GM03348 (cell line): Measurements from ENCODE around the gene TMEM204.
A peak's percentile ranks its signal among the peaks of the same experiment; 100 is the strongest.

Experiments
- DNase-seq: peaks from one replicate; pipeline ENCODE4 v3.0.0; 2012; ENCODE audit warnings: low spot score

The TMEM204 gene

GRCh38 chr16:1557576-1557975, 24.1 kb downstream of the TMEM204 start:
- DNase-seq, result no peak

GRCh38 chr16:1559446-1559975, 26.0 kb downstream of the TMEM204 start:
- DNase-seq, result no peak

GRCh38 chr16:1560153-1560552, 26.7 kb downstream of the TMEM204 start:
- no peak for DNase-seq

- DNase-seq, result no peak
These were observed 27.4 kb downstream of the TMEM204 start for GRCh38 chr16:1560866-1561265.

DNA sequence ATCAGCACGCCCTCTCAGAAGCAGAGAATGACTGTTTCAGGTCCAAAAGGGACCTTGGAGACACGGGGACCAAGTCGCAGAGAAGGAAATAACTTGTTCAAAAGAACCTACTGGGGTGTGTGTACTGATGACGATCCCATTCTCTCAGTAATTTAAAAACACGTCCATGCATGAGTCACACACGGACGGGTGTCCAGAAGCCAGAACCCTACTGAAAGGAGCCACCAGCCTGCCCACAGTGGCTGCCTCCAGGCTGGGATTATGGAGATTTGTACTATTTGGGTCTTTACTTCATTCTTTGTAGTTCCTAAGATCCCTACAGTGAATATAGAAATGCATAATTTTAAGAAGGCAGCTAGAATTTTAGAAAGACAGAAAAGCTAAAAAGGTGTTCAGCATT, 27.8 kb downstream of the TMEM204 start:
- no peak for DNase-seq

- DNase-seq, result no peak
These were observed 28.4 kb downstream of the TMEM204 start for GRCh38 chr16:1561836-1562235.

GRCh38 chr16:1563786-1564185, 30.3 kb downstream of the TMEM204 start:
- DNase-seq, result no peak

DNA sequence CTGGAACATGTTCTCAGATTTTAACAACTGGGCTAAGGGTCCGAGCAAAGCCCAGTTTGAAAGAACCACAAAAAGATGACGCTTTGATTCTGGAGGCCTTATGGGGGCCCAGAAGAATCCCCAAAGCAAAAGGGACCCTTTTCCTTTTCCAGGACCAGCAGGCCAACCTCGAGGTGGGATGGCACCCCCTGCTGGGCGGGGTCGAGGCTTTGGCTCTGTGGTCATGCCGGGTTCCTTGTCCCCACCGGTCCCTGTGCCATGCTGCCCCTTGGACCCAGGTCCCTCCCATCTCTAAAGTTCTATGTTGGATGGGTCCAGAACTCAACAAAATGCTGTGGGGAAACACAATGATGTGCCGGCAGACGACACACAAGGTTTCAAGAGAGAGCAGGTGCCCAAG, 30.9 kb downstream of the TMEM204 start:
- DNase-seq, result peak; percentile 31

DNA sequence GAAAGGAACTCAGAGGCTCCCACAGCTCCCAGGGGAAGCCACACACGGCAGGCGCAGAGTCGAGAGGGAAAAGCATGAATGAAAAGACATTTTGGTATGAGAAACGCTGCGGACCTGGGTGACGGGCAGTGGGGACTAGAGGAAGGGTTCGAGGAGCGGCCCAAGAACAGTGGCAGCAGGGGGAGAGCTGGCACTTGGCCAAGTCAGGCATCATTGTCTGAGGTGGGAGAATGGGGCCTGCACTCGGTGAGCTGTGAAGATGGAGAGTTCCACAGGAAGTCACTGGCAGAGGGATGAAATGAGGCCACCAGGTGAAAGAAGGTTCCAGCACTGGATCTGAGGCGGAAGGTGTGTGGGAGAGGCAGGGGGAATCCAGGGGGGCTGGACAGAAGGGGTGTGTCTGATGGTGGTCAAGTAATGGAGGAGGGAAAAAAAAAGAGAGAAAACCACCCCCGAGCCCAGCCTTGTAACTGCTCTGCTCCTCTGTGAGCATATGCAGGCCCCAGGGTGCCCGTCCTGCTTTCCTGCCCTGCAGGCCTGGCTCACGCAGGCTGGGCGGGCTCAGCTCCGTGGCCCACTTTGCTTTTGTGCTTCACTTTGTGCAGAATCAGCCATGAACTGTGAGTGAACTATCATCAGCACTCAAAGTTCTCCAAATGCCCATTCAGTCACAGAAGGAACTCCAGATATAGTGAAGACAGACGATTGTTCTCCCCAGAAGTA, 31.8 kb downstream of the TMEM204 start:
- no peak for DNase-seq

DNA sequence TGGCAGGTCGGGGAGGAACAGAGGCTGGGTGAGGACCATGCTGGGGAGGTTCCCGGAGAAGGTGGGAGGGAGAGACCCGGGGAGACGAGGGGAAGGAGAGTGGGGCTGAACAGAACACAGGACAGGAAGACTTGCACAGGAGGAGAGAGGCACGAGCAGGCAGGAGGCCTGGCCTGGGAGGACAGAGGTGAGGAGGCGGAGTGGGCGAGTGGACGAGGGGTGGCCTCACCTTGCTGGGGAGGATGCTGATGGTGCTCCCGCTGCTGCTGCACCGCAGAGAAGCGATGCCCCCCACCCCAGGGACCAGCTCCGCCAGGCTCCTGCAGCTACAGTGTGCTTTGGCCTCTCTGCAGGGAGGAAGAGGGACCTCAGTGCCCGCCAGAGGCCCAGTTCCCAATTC, 34.5 kb downstream of the TMEM204 start:
- no peak for DNase-seq

DNA sequence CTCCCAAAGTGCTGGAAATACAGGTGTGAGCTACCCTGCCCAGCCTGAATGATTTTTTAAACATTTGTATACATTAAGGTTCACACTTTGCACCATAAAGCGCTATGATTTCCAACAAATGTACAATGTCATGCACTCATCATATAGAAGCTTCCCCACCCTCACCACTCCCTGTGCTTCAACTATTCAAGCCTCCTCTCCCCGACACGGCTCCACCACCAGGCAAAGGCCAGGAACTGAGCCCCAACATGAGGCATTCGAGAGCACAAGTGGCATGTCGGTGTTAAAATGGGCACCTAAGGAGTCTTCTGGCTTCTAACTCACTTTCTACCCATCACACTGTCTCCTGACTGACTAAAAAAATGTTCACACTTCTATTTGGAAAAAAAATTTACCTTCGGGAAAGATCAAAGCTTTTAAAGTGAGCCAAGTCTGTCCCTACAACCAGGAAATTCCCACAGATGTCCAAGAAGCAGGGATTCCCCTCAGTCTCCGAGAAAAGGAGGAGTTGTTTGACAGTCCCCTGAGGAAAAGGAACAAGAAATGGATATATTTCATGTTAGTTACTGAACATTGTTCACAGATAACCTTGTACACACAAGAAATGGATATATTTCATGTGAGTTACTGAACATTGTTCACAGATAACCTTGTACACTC, 37.7 kb downstream of the TMEM204 start:
- DNase-seq, result no peak

DNA sequence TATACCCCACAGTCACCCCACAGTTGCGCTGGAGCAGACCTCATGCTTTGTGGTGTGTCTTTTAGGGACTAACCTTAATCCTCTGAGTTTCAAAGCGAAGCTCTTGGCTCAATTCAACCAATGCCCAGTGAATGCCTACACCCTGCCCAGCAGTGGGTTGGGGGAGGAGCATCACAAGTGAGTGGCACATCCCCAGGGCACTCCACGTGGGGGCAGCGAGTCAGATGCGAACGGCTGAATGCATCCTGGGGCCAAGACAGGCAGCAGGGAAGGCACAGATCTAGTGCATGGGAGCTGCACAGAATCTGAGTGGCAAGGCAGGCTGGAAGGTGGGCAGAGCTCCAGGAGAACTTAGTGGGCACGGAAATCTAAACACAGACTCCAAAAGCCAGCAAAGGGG, 39.2 kb downstream of the TMEM204 start:
- DNase-seq, result no peak

DNA sequence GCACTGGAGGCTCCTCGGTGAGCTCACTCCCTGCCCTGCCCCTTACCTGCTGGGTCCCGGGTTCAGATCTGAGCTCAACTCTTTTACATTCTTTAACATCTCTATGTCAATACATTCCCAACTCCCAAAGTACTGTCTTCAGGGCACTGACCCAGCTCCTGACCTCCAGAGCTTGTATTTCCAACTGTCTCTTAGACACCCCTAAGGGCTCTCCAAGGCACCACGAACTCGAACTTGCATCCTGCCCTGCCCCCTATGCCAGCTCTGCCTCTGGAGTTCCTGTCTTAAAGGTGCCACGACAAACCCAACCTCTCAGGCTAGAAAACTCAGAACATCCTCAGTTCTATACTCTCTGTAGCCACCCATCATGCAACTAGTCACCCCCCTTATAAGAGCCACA, 39.8 kb downstream of the TMEM204 start:
- DNase-seq, result no peak

GRCh38 chr16:1575578-1575977, 42.1 kb downstream of the TMEM204 start:
- DNase-seq, result no peak

DNA sequence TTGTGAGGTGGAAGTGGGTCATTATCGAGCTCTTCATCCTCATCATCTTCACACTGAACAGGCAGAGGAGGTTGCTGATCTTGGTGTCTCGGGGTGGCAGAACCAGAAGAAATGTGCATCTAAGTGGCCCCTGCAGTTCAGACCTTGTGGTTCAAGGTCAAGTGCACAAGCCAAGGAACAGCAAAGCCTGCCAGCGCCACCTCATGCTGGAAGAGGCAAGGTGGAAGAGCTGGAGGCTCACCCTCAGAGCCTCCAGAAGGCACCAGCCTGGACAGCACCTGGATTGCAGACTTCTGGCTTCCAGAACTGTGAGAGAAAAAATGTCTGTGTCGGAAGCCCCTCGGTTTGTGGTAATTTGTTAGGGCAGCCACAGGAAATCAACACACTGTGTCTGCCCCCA, 45.7 kb downstream of the TMEM204 start:
- DNase-seq, result no peak

DNA sequence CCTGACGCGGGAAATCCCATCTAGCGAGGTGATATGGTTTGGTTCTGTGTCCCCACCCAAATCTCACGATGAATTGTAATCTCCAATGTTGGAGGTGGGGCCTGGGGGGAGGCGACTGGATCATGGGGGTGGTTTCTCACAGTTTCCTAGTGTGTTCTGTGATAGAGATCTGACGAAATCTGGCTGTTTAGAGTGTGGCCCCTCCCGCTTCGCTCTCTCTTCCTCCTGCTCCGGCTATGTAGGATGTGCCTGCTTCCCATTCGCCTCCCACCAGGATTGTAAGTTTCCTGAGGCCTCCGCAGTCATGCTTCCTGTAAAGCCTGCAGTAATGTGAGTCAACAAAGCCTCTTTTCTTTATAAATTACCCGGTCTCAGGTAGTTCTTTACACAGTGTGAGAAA, 46.8 kb downstream of the TMEM204 start:
- no peak for DNase-seq

DNA sequence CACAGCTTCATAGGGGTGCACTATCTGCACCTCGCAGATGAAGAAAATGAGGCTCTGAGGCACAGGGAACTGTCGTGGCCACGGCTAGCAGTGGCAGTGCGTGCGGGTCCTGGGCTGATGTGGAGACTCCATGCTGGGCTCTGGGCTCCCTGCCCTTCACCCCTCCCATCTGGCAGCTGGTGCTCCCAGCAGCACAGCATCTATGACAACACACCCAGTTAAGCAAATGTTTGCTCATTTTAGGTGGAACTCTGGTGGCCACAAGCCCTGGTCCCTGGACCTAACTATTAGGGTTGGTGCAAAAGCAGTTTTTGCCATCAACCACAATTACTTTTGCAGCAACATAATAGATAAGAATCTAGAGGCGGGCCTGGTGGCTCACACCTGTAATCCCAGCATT, 47.5 kb downstream of the TMEM204 start:
- no peak for DNase-seq

- no peak for DNase-seq
These were observed 48.3 kb downstream of the TMEM204 start for GRCh38 chr16:1581804-1582203.

DNA sequence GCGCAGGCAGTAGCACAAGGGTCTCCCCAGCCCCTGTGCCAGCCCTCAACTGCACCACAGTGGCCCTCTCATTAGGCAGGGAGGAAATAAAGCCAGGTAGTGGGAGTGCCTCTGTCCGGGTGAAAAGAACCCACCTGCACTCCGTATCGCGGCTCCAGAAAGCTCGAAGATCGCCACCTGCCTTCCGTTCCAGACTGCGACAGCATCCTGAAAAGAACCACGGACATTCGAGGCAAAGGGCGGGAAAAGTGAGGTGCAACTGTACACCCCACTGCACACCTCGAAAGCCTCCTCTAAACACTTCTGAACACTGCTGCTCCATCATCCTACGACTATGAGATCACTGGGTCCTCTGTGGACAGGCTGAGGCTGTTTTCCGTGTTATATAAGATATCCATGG, 49.7 kb downstream of the TMEM204 start:
- DNase-seq, result no peak

GRCh38 chr16:1584926-1585484, 51.5 kb downstream of the TMEM204 start:
- no peak for DNase-seq

GRCh38 chr16:1590366-1590765, 56.9 kb downstream of the TMEM204 start:
- no peak for DNase-seq

- DNase-seq, result no peak
These were observed 57.7 kb downstream of the TMEM204 start for GRCh38 chr16:1590930-1591705.

- no peak for DNase-seq
These were observed 59.0 kb downstream of the TMEM204 start for GRCh38 chr16:1592446-1592845.
